PC-9 (cell line): Measurements from ENCODE around the gene BRSK2. TPM values are rescaled to one million over a fixed set of nuclear protein-coding genes. Genes with fewer than 3 reads are reported as not detected.

Experiments
- BruUV-seq: library from RNA; stranded (reverse); fragments of 400-500 nt; replicated peaks from 2 replicates; lab custom pipeline; 2021; lab: Mats Ljungman, UMichigan
- CTCF ChIA-PET: fragments of 300-600 bp; sonication (Branson Sonifier 250); formaldehyde crosslinking; loops from one replicate; lab custom pipeline; 2022; ENCODE audit warnings: antibody characterized with exemption; lab: Charles Lee
- POLR2A ChIA-PET: fragments of 300-600 bp; sonication (Branson Sonifier 250); formaldehyde crosslinking; loops from one replicate; lab custom pipeline; 2022; ENCODE audit warnings: antibody characterized with exemption; ENCODE audit not compliant: unreplicated experiment; lab: Charles Lee
- DNase-seq, 2 experiments: peaks; one replicate each; pipeline versions ENCODE4 v3.0.0 to v3.0.0-alpha.2; 2015 to 2022; ENCODE audit warnings: mixed read lengths in 1 of 2
- H2AFZ ChIP-seq: fragments of 200-600 bp; sonication (generic); 2 replicates; pipeline ENCODE4 v1.8.1; 2017; ENCODE audit warnings: antibody characterized with exemption
- H3F3A ChIP-seq: fragments of 200-600 bp; sonication (generic); 2 replicates; pipeline ENCODE4 v1.8.1; 2017; ENCODE audit warnings: antibody characterized with exemption, mild to moderate bottlenecking, low read depth; ENCODE audit not compliant: insufficient read depth
- H3K27ac ChIP-seq: fragments of 200-600 bp; sonication (generic); 2 replicates; pipeline ENCODE4 v1.6.1; 2016; ENCODE audit warnings: mixed run types
- H3K27me3 ChIP-seq: fragments of 200-600 bp; sonication (generic); 2 replicates; pipeline ENCODE4 v1.6.1; 2016; ENCODE audit warnings: low read depth, mixed run types; ENCODE audit not compliant: insufficient read depth
- H3K36me3 ChIP-seq: fragments of 200-600 bp; sonication (generic); 2 replicates; pipeline ENCODE4 v1.6.1; 2016; ENCODE audit warnings: low read depth, mixed run types
- H3K4me1 ChIP-seq: fragments of 200-600 bp; sonication (generic); replicated peaks from 2 replicates; pipeline ENCODE4 v1.6.1; 2016; ENCODE audit warnings: mixed run types; ENCODE audit not compliant: insufficient read depth
- H3K4me2 ChIP-seq: fragments of 200-600 bp; sonication (generic); 2 replicates; pipeline ENCODE4 v1.6.1; 2017; ENCODE audit warnings: mixed run types
- H3K4me3 ChIP-seq: fragments of 200-600 bp; sonication (generic); 2 replicates; pipeline ENCODE4 v1.6.1; 2016; ENCODE audit warnings: mixed run types
- H3K79me2 ChIP-seq: fragments of 200-600 bp; sonication (generic); 2 replicates; pipeline ENCODE4 v1.6.1; 2017; ENCODE audit warnings: low read depth, mixed run types
- H3K9me2 ChIP-seq: fragments of 200-600 bp; sonication (generic); 2 replicates; pipeline ENCODE4 v1.8.1; 2017; ENCODE audit warnings: mild to moderate bottlenecking; ENCODE audit not compliant: insufficient read depth
- H3K9me3 ChIP-seq: fragments of 200-600 bp; sonication (generic); 2 replicates; pipeline ENCODE4 v1.8.1; 2016; ENCODE audit warnings: low read depth; ENCODE audit not compliant: insufficient read depth
- H4K20me1 ChIP-seq: fragments of 200-600 bp; sonication (generic); 2 replicates; pipeline ENCODE4 v1.8.1; 2017; ENCODE audit not compliant: insufficient read depth
- EZH2 ChIP-seq: fragments of 200-600 bp; sonication (generic); IDR thresholded peaks from 2 replicates; pipeline ENCODE4 v1.8.0; 2017; ENCODE audit warnings: antibody characterized with exemption, low read depth
- intact Hi-C: fragments of 100-400 bp; cut with micrococcal nuclease; formaldehyde crosslinking; loops from one replicate; pipeline ENCODE4 v1.10.0; 2022; ENCODE audit not compliant: unreplicated experiment
- total RNA-seq: library from RNA; stranded (reverse); gene quantifications from 2 replicates; pipeline ENCODE4 v1.2.3, GENCODE V29; 2021
- TF ChIP-seq, protein P1 (sequence below): fragments of 200-600 bp; sonication (generic); conservative IDR thresholded peaks from 2 replicates; pipeline ENCODE4 v1.6.1; 2017; ENCODE audit warnings: mixed run types, antibody characterized with exemption, mild to moderate bottlenecking, moderate library complexity

BRSK2 gene
- total RNA-seq, 1 experiment from 2014 or later: 2.9 TPM

GRCh38 chr11:1491379-1491778 is 101.6 kb downstream of the BRSK2 start:
- no peak overlapping the region for H2AFZ ChIP-seq
- ChIA-PET POLR2A (no interaction called here), CTCF (no interaction called here)
- peaks cover 11% of the 10 kb centered on the region; the same call in 1 of the 2 replicates for H4K20me1 ChIP-seq
- no peak overlapping the region for H3K4me2 ChIP-seq
- no peaks in the 10 kb centered on the region for H3K4me1 ChIP-seq
- H3K27ac ChIP-seq: no peak overlapping the region
- DNase-seq: no peak
- H3K9me2 ChIP-seq: no peaks in the 10 kb centered on the region
- H3K4me3 ChIP-seq: no peak overlapping the region
- H3K36me3 ChIP-seq: no peaks in the 10 kb centered on the region
- no peaks in the 10 kb centered on the region for H3K79me2 ChIP-seq
- TF ChIP-seq, protein P1, sequence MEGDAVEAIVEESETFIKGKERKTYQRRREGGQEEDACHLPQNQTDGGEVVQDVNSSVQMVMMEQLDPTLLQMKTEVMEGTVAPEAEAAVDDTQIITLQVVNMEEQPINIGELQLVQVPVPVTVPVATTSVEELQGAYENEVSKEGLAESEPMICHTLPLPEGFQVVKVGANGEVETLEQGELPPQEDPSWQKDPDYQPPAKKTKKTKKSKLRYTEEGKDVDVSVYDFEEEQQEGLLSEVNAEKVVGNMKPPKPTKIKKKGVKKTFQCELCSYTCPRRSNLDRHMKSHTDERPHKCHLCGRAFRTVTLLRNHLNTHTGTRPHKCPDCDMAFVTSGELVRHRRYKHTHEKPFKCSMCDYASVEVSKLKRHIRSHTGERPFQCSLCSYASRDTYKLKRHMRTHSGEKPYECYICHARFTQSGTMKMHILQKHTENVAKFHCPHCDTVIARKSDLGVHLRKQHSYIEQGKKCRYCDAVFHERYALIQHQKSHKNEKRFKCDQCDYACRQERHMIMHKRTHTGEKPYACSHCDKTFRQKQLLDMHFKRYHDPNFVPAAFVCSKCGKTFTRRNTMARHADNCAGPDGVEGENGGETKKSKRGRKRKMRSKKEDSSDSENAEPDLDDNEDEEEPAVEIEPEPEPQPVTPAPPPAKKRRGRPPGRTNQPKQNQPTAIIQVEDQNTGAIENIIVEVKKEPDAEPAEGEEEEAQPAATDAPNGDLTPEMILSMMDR: no peak
- TF ChIP-seq EZH2: no peak
- BruUV-seq: no TSS peak
- no peaks in the 10 kb centered on the region for H3F3A ChIP-seq
- intact Hi-C loops: no loop called here
- H3K9me3 ChIP-seq: no peaks in the 10 kb centered on the region
- no peaks in the 10 kb centered on the region for H3K27me3 ChIP-seq

DNA sequence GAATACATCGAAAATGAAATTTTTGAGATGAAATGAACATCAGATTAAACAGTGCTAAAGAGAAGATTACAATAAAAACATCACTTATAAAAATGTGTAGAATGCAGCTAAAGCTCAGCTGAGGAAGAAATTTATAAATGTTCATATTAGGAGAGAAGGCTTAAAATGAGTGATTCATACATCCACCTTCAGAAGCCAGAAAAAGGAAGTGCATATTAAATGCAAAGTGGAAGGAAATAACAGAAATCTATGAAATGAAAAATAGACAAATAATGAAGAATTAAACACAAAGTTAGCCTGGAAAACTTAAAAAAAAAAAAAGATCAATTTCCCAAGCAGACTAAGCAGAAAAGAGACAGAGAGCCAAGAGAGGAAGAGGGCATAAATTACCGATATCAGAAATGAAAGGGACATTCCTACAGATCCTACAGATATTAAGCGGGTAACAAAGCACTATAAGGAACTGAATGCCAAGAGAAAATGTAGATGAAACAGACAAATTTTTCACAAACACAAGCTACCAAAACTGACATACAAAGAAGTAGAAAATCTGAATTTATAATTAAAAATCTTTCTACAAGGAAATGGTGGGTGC is 104.0 kb downstream of the BRSK2 start:
- no peaks in the 10 kb centered on the region for H3K79me2 ChIP-seq
- peaks cover 19% of the 10 kb centered on the region; the same call in 1 of the 2 replicates for H4K20me1 ChIP-seq
- H3K9me2 ChIP-seq: no peaks in the 10 kb centered on the region
- H2AFZ ChIP-seq: no peak overlapping the region
- no peaks in the 10 kb centered on the region for H3F3A ChIP-seq
- H3K9me3 ChIP-seq: no peaks in the 10 kb centered on the region
- no peak overlapping the region for H3K4me2 ChIP-seq
- H3K27me3 ChIP-seq: no peaks in the 10 kb centered on the region
- no peak overlapping the region for H3K27ac ChIP-seq
- no peak overlapping the region for H3K4me3 ChIP-seq
- no peaks in the 10 kb centered on the region for H3K36me3 ChIP-seq
- TF ChIP-seq, protein P1: no peak
- TF ChIP-seq EZH2: no peak
- H3K4me1 ChIP-seq: no peaks in the 10 kb centered on the region
- DNase-seq: no peak
- BruUV-seq: no TSS peak
- CTCF ChIA-PET: no interaction called here
- intact Hi-C loops: no loop called here
- POLR2A ChIA-PET: no interaction called here

DNA sequence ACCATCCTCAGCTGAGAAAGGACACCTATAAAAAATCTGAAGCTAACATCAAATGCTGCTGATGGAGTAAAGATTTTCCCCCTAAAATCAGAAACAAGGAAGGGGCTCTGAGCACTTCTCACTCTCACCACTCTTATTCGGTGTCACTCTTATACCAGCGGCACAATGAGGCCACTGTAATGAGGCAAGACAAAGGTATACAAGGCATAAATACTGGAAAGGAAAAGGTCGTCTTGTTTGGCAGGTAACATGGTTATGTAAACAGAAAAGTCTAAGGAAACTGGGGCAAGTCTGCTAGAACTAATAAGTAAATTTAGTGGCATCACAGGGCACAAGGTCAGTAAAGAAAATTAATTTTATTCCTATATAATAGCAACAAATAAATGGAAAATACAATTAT is 104.9 kb downstream of the BRSK2 start:
- Histone ChIP-seq H2AFZ (no peak overlapping the region), H3K36me3 (no peaks in the 10 kb centered on the region), H3K9me3 (no peaks in the 10 kb centered on the region), H3K4me3 (no peak overlapping the region), H3F3A (no peaks in the 10 kb centered on the region; the same call in 1 of the 2 replicates), H3K27me3 (no peaks in the 10 kb centered on the region), H3K79me2 (no peaks in the 10 kb centered on the region), H3K9me2 (no peaks in the 10 kb centered on the region), H3K4me2 (no peak overlapping the region), H3K4me1 (no peaks in the 10 kb centered on the region), H4K20me1 (peaks cover 19% of the 10 kb centered on the region; the same call in 1 of the 2 replicates), H3K27ac (no peak overlapping the region)
- BruUV-seq: no TSS peak
- ChIA-PET CTCF (no interaction called here), POLR2A (interaction anchor here (0.6 kb wide), 1 partner anchor 112 kb away, joined by 6 read pairs; no protein-coding TSS in a partner anchor)
- intact Hi-C loops: no loop called here
- no peak for TF ChIP-seq EZH2
- TF ChIP-seq, protein P1: no peak
- no peak for DNase-seq
